Measurements from ENCODE around the gene TECTB.

TECTB gene

GRCh38 chr10:112344261-112344660 is 61.1 kb downstream of the TECTB start (continued):
- TF ChIP-seq ZNF776 (tag by site-specific recombination; IDR thresholded peaks at IDR 0.05; ENCODE audit: borderline replicate concordance), result no peak
- TF ChIP-seq ZNF266 (tag by site-specific recombination; IDR thresholded peaks at IDR 0.05; ENCODE audit: low read depth), result no peak
- TF ChIP-seq, protein P1, sequence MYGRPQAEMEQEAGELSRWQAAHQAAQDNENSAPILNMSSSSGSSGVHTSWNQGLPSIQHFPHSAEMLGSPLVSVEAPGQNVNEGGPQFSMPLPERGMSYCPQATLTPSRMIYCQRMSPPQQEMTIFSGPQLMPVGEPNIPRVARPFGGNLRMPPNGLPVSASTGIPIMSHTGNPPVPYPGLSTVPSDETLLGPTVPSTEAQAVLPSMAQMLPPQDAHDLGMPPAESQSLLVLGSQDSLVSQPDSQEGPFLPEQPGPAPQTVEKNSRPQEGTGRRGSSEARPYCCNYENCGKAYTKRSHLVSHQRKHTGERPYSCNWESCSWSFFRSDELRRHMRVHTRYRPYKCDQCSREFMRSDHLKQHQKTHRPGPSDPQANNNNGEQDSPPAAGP (tag by site-specific recombination; IDR thresholded peaks at IDR 0.05), result no peak
- TF ChIP-seq ZBTB48 (tag by site-specific recombination; IDR thresholded peaks at IDR 0.05), result no peak
- no peak for TF ChIP-seq ZNF692 (tag by site-specific recombination; IDR thresholded peaks at IDR 0.05)
- TF ChIP-seq ZFP69B (tag by site-specific recombination; IDR thresholded peaks at IDR 0.05), result no peak
- TF ChIP-seq, protein P2, sequence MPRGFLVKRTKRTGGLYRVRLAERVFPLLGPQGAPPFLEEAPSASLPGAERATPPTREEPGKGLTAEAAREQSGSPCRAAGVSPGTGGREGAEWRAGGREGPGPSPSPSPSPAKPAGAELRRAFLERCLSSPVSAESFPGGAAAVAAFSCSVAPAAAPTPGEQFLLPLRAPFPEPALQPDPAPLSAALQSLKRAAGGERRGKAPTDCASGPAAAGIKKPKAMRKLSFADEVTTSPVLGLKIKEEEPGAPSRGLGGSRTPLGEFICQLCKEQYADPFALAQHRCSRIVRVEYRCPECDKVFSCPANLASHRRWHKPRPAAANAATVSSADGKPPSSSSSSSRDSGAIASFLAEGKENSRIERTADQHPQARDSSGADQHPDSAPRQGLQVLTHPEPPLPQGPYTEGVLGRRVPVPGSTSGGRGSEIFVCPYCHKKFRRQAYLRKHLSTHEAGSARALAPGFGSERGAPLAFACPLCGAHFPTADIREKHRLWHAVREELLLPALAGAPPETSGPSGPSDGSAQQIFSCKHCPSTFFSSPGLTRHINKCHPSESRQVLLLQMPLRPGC (tag by site-specific recombination; IDR thresholded peaks at IDR 0.05), result no peak
- no peak for TF ChIP-seq MEIS1 (CRISPR knock-in tag; IDR thresholded peaks at IDR 0.05; ENCODE audit: borderline replicate concordance)

DNA sequence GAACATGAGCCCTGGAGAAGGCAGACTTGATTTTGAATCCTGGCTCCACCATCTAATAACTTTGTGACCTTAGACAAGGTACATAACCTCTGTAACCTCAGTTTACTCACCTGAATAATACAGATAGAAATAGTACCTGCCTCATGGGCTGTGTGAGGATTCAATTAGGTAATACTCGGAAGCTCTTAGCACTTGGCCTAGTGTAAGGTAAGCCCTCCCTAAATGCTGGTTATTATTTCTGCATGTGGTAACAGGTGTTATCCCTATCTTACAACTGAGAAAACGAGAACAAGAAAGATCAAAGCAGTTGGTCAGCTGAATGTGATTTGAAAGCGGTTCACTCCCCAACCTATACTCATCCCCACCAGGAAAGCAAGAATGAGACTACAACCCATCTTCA is 62.0 kb downstream of the TECTB start:
- TF ChIP-seq ZNF174 (tag by site-specific recombination; IDR thresholded peaks at IDR 0.05), result no peak
- TF ChIP-seq KLF7 (tag by site-specific recombination; IDR thresholded peaks at IDR 0.05; ENCODE audit: borderline replicate concordance), result no peak
- TF ChIP-seq PRDM1 (tag by site-specific recombination; IDR thresholded peaks at IDR 0.05), result no peak
- TF ChIP-seq CTCF (tag by site-specific recombination; IDR thresholded peaks at IDR 0.05), result no peak
- TF ChIP-seq HOXD13 (CRISPR knock-in tag; IDR thresholded peaks at IDR 0.05; ENCODE audit: borderline replicate concordance), result no peak
- no peak for TF ChIP-seq ZXDB (tag by site-specific recombination; IDR thresholded peaks at IDR 0.05)
- no peak for TF ChIP-seq ZEB2 (tag by site-specific recombination; IDR thresholded peaks at IDR 0.05)
- no peak for TF ChIP-seq GLIS1 (tag by site-specific recombination; IDR thresholded peaks at IDR 0.05)
- no peak for TF ChIP-seq HIC1 (tag by site-specific recombination; IDR thresholded peaks at IDR 0.05)
- Histone ChIP-seq H3K4me1 (ENCODE audit: control insufficient read depth, insufficient read depth, low read length) (no peaks in the 10 kb centered on the region), H3K36me3 (ENCODE audit: control insufficient read depth in 2 of 2, insufficient read depth in 1 of 2, low read length in 2 of 2) (no peaks in the 10 kb centered on the region), H3K9me3 (ENCODE audit: control insufficient read depth, insufficient read depth, low read depth, low read length) (no peaks in the 10 kb centered on the region), H3K4me3 (ENCODE audit: low read depth, low read length) (no peak overlapping the region), H3K27ac (ENCODE audit: extremely low read depth, low read depth, low read length) (no peak overlapping the region)
- ChIA-PET CTCF (interaction anchor here (0.6 to 1.2 kb wide), 3 partner anchors 16 to 120 kb away, joined by 3 read pairs; no protein-coding TSS in a partner anchor), POLR2A (no interaction called here)

All from HEK293 (cell line).